CD4-positive, alpha-beta T cell (primary cell): ENCODE data around the gene CLGN. TPM values are rescaled to one million over a fixed set of nuclear protein-coding genes. Genes with fewer than 3 reads are reported as not detected.

Experiments used
- ATAC-seq: fragments of 200-7000 bp; cut with Tn5 transposase; one replicate; pipeline ENCODE4 v1.10.0; 2022; ENCODE audit warnings: mild to moderate bottlenecking; ENCODE audit not compliant: poor library complexity
- CTCF ChIA-PET: fragments of 350-600 bp; sonication (Branson Sonifier 250); formaldehyde crosslinking; loops from one replicate; lab custom pipeline; 2021; ENCODE audit warnings: antibody characterized with exemption, inconsistent platforms; lab: Charles Lee
- POLR2A ChIA-PET: fragments of 350-600 bp; sonication (Branson Sonifier 250); formaldehyde crosslinking; loops from one replicate; lab custom pipeline; 2021; ENCODE audit warnings: antibody characterized with exemption, inconsistent platforms; lab: Charles Lee
- DNase-seq, 14 experiments: peaks; one replicate each; pipeline ENCODE4 v3.0.0-alpha.2; 2013 to 2020; ENCODE audit warnings: mixed read lengths in 2 of 14
- H3K27ac ChIP-seq, 2 donors: one replicate each; pipeline versions ENCODE4 v1.5.1 to v1.7.0; 2013; ENCODE audit warnings: low read length in 2 of 2, low read depth in 1 of 2, mild to moderate bottlenecking in 1 of 2
- H3K27me3 ChIP-seq, 2 experiments: 1 replicate in 1 of 2; 2 replicates in 1 of 2; pipeline versions ENCODE4 v1.6.1 to v1.7.0; 2013; ENCODE audit warnings: low read length in 2 of 2, control low read depth in 1 of 2, mild to moderate bottlenecking in 1 of 2, moderate library complexity in 1 of 2; ENCODE audit not compliant: insufficient read depth in 2 of 2, control insufficient read depth in 1 of 2
- H3K36me3 ChIP-seq: one replicate; pipeline ENCODE4 v1.6.1; 2013; ENCODE audit warnings: low read length, control low read depth; ENCODE audit not compliant: insufficient read depth
- H3K4me1 ChIP-seq: one replicate; pipeline ENCODE4 v1.6.1; 2013; ENCODE audit warnings: low read length, control low read depth; ENCODE audit not compliant: insufficient read depth
- H3K4me3 ChIP-seq: one replicate; pipeline ENCODE4 v1.5.1; 2013; ENCODE audit warnings: mild to moderate bottlenecking, low read length, moderate library complexity
- H3K9me3 ChIP-seq, 2 experiments: 1 replicate in 1 of 2; 2 replicates in 1 of 2; pipeline versions ENCODE4 v1.6.1 to v1.7.0; 2013; ENCODE audit warnings: low read length in 2 of 2, mild to moderate bottlenecking in 2 of 2, control low read depth in 1 of 2, moderate library complexity in 1 of 2; ENCODE audit not compliant: control insufficient read depth in 1 of 2, insufficient read depth in 1 of 2
- H3K27ac Mint-ChIP-seq: one replicate; pipeline ENCODE4 v1.8.0; 2020; ENCODE audit warnings: mixed read lengths
- H3K27me3 Mint-ChIP-seq: one replicate; pipeline ENCODE4 v1.8.0; 2021; ENCODE audit warnings: mixed read lengths
- H3K36me3 Mint-ChIP-seq: one replicate; pipeline ENCODE4 v1.8.0; 2021; ENCODE audit warnings: low read depth, mixed read lengths
- H3K4me1 Mint-ChIP-seq: one replicate; pipeline ENCODE4 v1.8.0; 2021; ENCODE audit warnings: low read depth, mixed read lengths
- H3K4me3 Mint-ChIP-seq: one replicate; pipeline ENCODE4 v1.8.0; 2020; ENCODE audit warnings: mild to moderate bottlenecking, mixed read lengths
- H3K9me3 Mint-ChIP-seq: one replicate; pipeline ENCODE4 v1.8.0; 2020; ENCODE audit warnings: mixed read lengths
- intact Hi-C, 2 experiments: fragments of 100-400 bp; cut with DNase I in 1 of 2; cut with micrococcal nuclease in 1 of 2; formaldehyde crosslinking; loops; one replicate each; pipeline versions ENCODE4 v1.15.1 to v1.9.0; 2023 to 2025; cut with DNase I, micrococcal nuclease
- total RNA-seq, 174 experiments: library from RNA in 2 of 174; stranded (reverse) in 2 of 174; gene quantifications; one replicate each; pipeline ENCODE4 v1.2.3 and lab custom pipeline; 2021 to 2026
- TF ChIP-seq, protein P1 (sequence below): fragments of 200-600 bp; IDR thresholded peaks from one replicate; pipeline ENCODE4 v1.8.0; 2022; ENCODE audit warnings: antibody characterized with exemption, mild to moderate bottlenecking

Gene CLGN
- total RNA-seq, 2 experiments from 2014 or later = not detected

DNA sequence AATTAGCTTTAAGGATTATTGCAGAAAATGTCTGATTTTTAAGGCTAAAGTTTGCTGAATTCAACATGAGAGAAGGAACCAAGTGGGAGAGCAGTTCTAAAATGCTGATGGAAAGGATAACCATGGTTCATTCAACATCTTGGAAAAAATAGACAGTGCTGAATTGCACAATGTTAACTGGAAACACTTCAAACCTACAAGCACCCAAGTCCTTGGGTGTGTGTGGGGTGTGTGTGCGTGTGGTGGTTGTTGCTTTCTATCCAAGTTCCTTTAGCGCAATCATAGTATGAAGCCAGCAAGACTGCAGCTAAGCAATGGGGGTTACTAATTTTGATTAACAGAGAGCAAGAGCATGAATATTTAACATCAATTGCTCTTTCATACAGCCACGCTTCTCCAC, 83.3 kb downstream of the CLGN start:
- H3K27ac Mint-ChIP-seq = no peak overlapping the region
- Histone ChIP-seq H3K27ac (no peak overlapping the region), H3K4me3 (no peak overlapping the region), H3K9me3 (no peaks in the 10 kb centered on the region), H3K4me1 (no peaks in the 10 kb centered on the region), H3K27me3 (peaks cover 0 to 16% of the 10 kb centered on the region in 2 experiments), H3K36me3 (no peaks in the 10 kb centered on the region)
- peaks cover 5% of the 10 kb centered on the region for H3K4me1 Mint-ChIP-seq
- CTCF ChIA-PET = no interaction called here
- H3K9me3 Mint-ChIP-seq = no peaks in the 10 kb centered on the region
- H3K36me3 Mint-ChIP-seq = no peaks in the 10 kb centered on the region
- intact Hi-C loops = no loop called here
- ATAC-seq (no peak), DNase-seq (no peak)
- no peak overlapping the region for H3K4me3 Mint-ChIP-seq
- TF ChIP-seq, protein P1, sequence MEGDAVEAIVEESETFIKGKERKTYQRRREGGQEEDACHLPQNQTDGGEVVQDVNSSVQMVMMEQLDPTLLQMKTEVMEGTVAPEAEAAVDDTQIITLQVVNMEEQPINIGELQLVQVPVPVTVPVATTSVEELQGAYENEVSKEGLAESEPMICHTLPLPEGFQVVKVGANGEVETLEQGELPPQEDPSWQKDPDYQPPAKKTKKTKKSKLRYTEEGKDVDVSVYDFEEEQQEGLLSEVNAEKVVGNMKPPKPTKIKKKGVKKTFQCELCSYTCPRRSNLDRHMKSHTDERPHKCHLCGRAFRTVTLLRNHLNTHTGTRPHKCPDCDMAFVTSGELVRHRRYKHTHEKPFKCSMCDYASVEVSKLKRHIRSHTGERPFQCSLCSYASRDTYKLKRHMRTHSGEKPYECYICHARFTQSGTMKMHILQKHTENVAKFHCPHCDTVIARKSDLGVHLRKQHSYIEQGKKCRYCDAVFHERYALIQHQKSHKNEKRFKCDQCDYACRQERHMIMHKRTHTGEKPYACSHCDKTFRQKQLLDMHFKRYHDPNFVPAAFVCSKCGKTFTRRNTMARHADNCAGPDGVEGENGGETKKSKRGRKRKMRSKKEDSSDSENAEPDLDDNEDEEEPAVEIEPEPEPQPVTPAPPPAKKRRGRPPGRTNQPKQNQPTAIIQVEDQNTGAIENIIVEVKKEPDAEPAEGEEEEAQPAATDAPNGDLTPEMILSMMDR = no peak
- peaks cover 33% of the 10 kb centered on the region for H3K27me3 Mint-ChIP-seq
- POLR2A ChIA-PET = interaction anchor here (0.6 kb wide), 1 partner anchor 644 kb away, joined by 3 read pairs; no protein-coding TSS in a partner anchor

DNA sequence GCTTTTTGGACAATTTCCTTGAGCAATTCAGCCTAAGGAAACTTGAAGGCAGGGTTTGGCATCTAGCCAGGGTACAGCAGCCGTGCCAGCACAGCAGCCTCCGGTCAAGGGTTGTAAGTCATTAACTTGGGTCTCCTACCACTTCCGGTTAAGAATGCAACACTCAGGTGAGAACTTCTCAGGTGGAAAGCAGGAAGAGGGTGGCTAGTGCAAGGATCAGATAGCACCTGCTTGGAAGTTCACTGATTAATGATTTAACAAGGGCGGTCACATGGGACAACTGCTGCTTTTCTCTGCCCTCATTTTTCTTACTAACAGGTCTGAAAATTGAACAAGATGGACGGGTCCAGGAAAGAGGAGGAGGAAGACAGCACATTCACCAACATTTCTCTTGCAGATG, 84.1 kb downstream of the CLGN start:
- H3K27ac Mint-ChIP-seq = no peak overlapping the region
- ChIA-PET CTCF (no interaction called here), POLR2A (no interaction called here)
- ATAC-seq = no peak
- Histone ChIP-seq H3K27me3 (peaks cover 0 to 16% of the 10 kb centered on the region in 2 experiments), H3K36me3 (no peaks in the 10 kb centered on the region), H3K4me3 (no peak overlapping the region), H3K9me3 (no peaks in the 10 kb centered on the region), H3K27ac (no peak overlapping the region), H3K4me1 (no peaks in the 10 kb centered on the region)
- no peaks in the 10 kb centered on the region for H3K36me3 Mint-ChIP-seq
- peaks cover 33% of the 10 kb centered on the region for H3K27me3 Mint-ChIP-seq
- no peaks in the 10 kb centered on the region for H3K9me3 Mint-ChIP-seq
- H3K4me3 Mint-ChIP-seq = no peak overlapping the region
- peaks cover 5% of the 10 kb centered on the region for H3K4me1 Mint-ChIP-seq
- intact Hi-C loops = no loop called here
- TF ChIP-seq, protein P1 = no peak
- DNase-seq = no peak

DNA sequence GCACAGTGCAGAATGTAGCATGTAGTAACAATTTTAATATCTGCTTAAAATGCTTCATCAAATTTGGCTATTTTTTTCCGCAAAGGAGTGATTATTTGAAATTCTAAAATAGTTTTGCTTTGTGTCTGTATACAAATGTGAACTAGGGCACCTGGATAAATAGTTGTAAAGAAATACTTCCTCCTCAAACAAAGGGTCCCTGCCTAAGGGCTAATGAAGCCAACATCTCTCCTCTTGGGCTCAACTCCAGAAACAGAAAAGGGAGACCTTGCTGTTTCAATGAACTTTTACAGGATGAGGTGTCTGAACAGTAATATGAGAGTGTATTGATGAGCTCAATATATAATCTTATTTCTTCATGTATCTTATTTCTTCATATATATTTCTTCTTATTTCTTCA, 84.8 kb downstream of the CLGN start:
- Mint-ChIP-seq H3K27ac (no peak overlapping the region), H3K36me3 (no peaks in the 10 kb centered on the region), H3K4me3 (no peak overlapping the region), H3K27me3 (peaks cover 35% of the 10 kb centered on the region), H3K9me3 (no peaks in the 10 kb centered on the region), H3K4me1 (peaks cover 5% of the 10 kb centered on the region)
- DNase-seq = no peak
- Histone ChIP-seq H3K27me3 (peaks cover 0 to 16% of the 10 kb centered on the region in 2 experiments), H3K27ac (no peak overlapping the region), H3K4me1 (no peaks in the 10 kb centered on the region), H3K36me3 (no peaks in the 10 kb centered on the region), H3K9me3 (no peaks in the 10 kb centered on the region), H3K4me3 (no peak overlapping the region)
- TF ChIP-seq, protein P1 = no peak
- CTCF ChIA-PET = interaction anchor here (0.9 kb wide), 1 partner anchor 17 kb away, joined by 3 read pairs; no protein-coding TSS in a partner anchor
- ATAC-seq = no peak
- intact Hi-C loops = no loop called here
- POLR2A ChIA-PET = no interaction called here

Other genes with a start within 250 kb of the CLGN start
- gene SCOC, start 54.0 kb downstream of the CLGN start, total RNA-seq = 1 to 10 TPM; 5.9 to 6.8 TPM
- gene MGAT4D, start 70.6 kb upstream of the CLGN start, total RNA-seq = not detected
- gene ELMOD2, start 96.5 kb upstream of the CLGN start, total RNA-seq = 10 to 100 TPM; 12.3 to 14.9 TPM
- gene UCP1, start 141.3 kb upstream of the CLGN start, total RNA-seq = not detected